ENCODE results near the gene SUGP1.

Gene SUGP1

DNA sequence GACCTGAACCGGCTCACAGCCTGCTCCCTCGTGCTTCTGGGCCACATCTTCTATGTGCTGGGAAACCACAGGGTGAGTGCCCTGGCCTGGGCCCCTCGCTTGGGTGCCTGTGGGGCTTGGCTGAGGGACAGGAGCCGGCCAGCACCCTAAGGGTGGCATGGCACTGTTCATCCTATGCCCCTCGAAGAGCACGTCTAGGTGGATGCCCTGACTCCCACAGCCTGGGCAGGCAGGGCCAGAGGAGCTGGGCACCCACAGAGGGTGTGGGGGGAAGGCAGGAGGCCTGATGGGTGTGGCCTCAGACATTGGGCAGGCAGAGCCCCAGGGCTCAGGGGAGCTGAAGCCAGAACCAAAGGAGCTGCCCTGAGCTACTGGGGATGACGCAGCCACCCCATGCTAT is 29.1 kb upstream of the SUGP1 start:
- no peak overlapping the region for H3K9ac ChIP-seq (ENCODE audit: low read length)
- H3K27me3 ChIP-seq (ENCODE audit: low read depth, low read length), result no peaks in the 10 kb centered on the region
- no peaks in the 10 kb centered on the region for H3K79me2 ChIP-seq (ENCODE audit: low read length)
- H3K4me1 ChIP-seq (ENCODE audit: low read length), result no peaks in the 10 kb centered on the region
- no peak overlapping the region for H3K4me2 ChIP-seq (ENCODE audit: low read length)
- H3K36me3 ChIP-seq (replicated peaks; ENCODE audit: low read depth, low read length), result peaks cover 64% of the 10 kb centered on the region
- no peak overlapping the region for H3K4me3 ChIP-seq (ENCODE audit: low read length)
- H4K20me1 ChIP-seq (ENCODE audit: insufficient read depth, low read length), result 0 out of 2 replicates have a peak, but pooled peaks cover 5% of the 10 kb centered on the region
- no peaks in the 10 kb centered on the region for H3K9me3 ChIP-seq (ENCODE audit: insufficient read depth, low read length)
- H2AFZ ChIP-seq (ENCODE audit: low read depth, low read length), result no peak overlapping the region
- no peak overlapping the region for H3K27ac ChIP-seq (ENCODE audit: low read length)
- no peak for TF ChIP-seq EZH2phosphoT487 (IDR thresholded peaks at IDR 0.05; ENCODE audit: low read depth)
- TF ChIP-seq, protein P1, sequence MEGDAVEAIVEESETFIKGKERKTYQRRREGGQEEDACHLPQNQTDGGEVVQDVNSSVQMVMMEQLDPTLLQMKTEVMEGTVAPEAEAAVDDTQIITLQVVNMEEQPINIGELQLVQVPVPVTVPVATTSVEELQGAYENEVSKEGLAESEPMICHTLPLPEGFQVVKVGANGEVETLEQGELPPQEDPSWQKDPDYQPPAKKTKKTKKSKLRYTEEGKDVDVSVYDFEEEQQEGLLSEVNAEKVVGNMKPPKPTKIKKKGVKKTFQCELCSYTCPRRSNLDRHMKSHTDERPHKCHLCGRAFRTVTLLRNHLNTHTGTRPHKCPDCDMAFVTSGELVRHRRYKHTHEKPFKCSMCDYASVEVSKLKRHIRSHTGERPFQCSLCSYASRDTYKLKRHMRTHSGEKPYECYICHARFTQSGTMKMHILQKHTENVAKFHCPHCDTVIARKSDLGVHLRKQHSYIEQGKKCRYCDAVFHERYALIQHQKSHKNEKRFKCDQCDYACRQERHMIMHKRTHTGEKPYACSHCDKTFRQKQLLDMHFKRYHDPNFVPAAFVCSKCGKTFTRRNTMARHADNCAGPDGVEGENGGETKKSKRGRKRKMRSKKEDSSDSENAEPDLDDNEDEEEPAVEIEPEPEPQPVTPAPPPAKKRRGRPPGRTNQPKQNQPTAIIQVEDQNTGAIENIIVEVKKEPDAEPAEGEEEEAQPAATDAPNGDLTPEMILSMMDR (IDR thresholded peaks at IDR 0.05; ENCODE audit: low read depth, low read length), result no peak

GRCh38 chr19:19348266-19348665 is 28.0 kb upstream of the SUGP1 start:
- Histone ChIP-seq H3K79me2 (ENCODE audit: low read length) (no peaks in the 10 kb centered on the region), H3K4me2 (ENCODE audit: low read length) (no peak overlapping the region), H2AFZ (ENCODE audit: low read depth, low read length) (no peak overlapping the region), H3K27me3 (ENCODE audit: low read depth, low read length) (no peaks in the 10 kb centered on the region), H3K9me3 (ENCODE audit: insufficient read depth, low read length) (no peaks in the 10 kb centered on the region), H3K4me3 (ENCODE audit: low read length) (no peak overlapping the region), H3K27ac (ENCODE audit: low read length) (no peak overlapping the region), H4K20me1 (ENCODE audit: insufficient read depth, low read length) (0 out of 2 replicates have a peak, but pooled peaks cover 5% of the 10 kb centered on the region), H3K36me3 (replicated peaks; ENCODE audit: low read depth, low read length) (peaks cover 62% of the 10 kb centered on the region), H3K4me1 (ENCODE audit: low read length) (no peaks in the 10 kb centered on the region), H3K9ac (ENCODE audit: low read length) (no peak overlapping the region)
- TF ChIP-seq EZH2phosphoT487 (IDR thresholded peaks at IDR 0.05; ENCODE audit: low read depth), result no peak
- TF ChIP-seq, protein P1 (IDR thresholded peaks at IDR 0.05; ENCODE audit: low read depth, low read length), result no peak

GRCh38 chr19:19347401-19348110 is 27.2 kb upstream of the SUGP1 start:
- Histone ChIP-seq H4K20me1 (ENCODE audit: insufficient read depth, low read length) (0 out of 2 replicates have a peak, but pooled peaks cover 5% of the 10 kb centered on the region), H3K36me3 (replicated peaks; ENCODE audit: low read depth, low read length) (peaks cover 61% of the 10 kb centered on the region), H3K4me2 (ENCODE audit: low read length) (no peak overlapping the region), H3K4me1 (ENCODE audit: low read length) (no peaks in the 10 kb centered on the region), H3K9me3 (ENCODE audit: insufficient read depth, low read length) (no peaks in the 10 kb centered on the region), H2AFZ (ENCODE audit: low read depth, low read length) (no peak overlapping the region), H3K79me2 (ENCODE audit: low read length) (no peaks in the 10 kb centered on the region), H3K27ac (ENCODE audit: low read length) (no peak overlapping the region), H3K9ac (ENCODE audit: low read length) (no peak overlapping the region), H3K27me3 (ENCODE audit: low read depth, low read length) (no peaks in the 10 kb centered on the region), H3K4me3 (ENCODE audit: low read length) (no peak overlapping the region)
- no peak for TF ChIP-seq EZH2phosphoT487 (IDR thresholded peaks at IDR 0.05; ENCODE audit: low read depth)
- TF ChIP-seq, protein P1 (IDR thresholded peaks at IDR 0.05; ENCODE audit: low read depth, low read length), result no peak

DNA sequence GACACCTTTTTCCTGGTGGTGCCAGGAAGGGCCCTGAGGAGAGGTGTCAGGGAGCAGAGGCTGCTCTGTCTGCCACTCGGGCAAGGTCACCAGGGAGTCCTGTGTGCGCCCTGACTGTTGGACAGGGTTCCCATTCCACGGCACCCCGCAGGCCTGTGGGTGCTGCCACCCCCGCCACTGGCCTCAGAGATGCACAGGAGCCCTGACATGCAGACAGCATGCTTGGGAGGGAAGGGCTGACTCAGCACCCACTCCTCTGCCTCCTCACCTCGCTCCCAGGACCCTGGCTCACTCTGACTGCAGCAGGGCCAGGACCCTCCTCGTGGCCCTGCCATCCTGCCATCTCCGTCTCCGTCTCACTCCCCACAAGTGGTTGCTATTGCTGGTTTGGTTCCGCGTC is 25.7 kb upstream of the SUGP1 start:
- Histone ChIP-seq H3K9me3 (ENCODE audit: insufficient read depth, low read length) (no peaks in the 10 kb centered on the region), H3K9ac (ENCODE audit: low read length) (no peak overlapping the region), H3K4me1 (ENCODE audit: low read length) (no peaks in the 10 kb centered on the region), H3K27ac (ENCODE audit: low read length) (no peak overlapping the region), H3K4me3 (ENCODE audit: low read length) (no peak overlapping the region), H3K4me2 (ENCODE audit: low read length) (no peak overlapping the region), H3K27me3 (ENCODE audit: low read depth, low read length) (no peaks in the 10 kb centered on the region), H3K79me2 (ENCODE audit: low read length) (no peaks in the 10 kb centered on the region), H3K36me3 (replicated peaks; ENCODE audit: low read depth, low read length) (peaks cover 61% of the 10 kb centered on the region), H2AFZ (ENCODE audit: low read depth, low read length) (no peak overlapping the region), H4K20me1 (ENCODE audit: insufficient read depth, low read length) (0 out of 2 replicates have a peak, but pooled peaks cover 5% of the 10 kb centered on the region)
- TF ChIP-seq EZH2phosphoT487 (IDR thresholded peaks at IDR 0.05; ENCODE audit: low read depth), result no peak
- TF ChIP-seq, protein P1 (IDR thresholded peaks at IDR 0.05; ENCODE audit: low read depth, low read length), result no peak

All from OCI-LY3 (cell line).